Erythroblast (primary cell): ENCODE data around the gene CDH2.

Experiments
- GATA1 ChIP-seq: IDR thresholded peaks from 2 replicates; pipeline ENCODE4 v1.6.1; 2011; ENCODE audit warnings: low read depth, mild to moderate bottlenecking, control low read depth, low read length, moderate library complexity
- POLR2A ChIP-seq: IDR thresholded peaks from 2 replicates; pipeline ENCODE4 v1.6.1; 2011; ENCODE audit warnings: mild to moderate bottlenecking, low read length

- no peak for TF ChIP-seq POLR2A
- no peak for TF ChIP-seq GATA1
Measured at GRCh38 chr18:28163201-28163775, 13.6 kb downstream of the CDH2 start.
